ENCODE measurements around the gene SLC26A9. TPM values are rescaled to one million over a fixed set of nuclear protein-coding genes. Genes with fewer than 3 reads are reported as not detected.

The SLC26A9 gene
- total and polyA plus RNA-seq, 9 of the 15 experiments (the other 6 are each of a cell fraction or from before 2014, with no cell fraction given) = 0.03 TPM; not detected in 8

GRCh38 chr1:205983925-205984725 is 40.9 kb upstream of the SLC26A9 start (continued):
- TF ChIP-seq ZNF699 (CRISPR knock-in tag; IDR thresholded peaks at IDR 0.05; ENCODE audit: insufficient replicate concordance) = no peak
- TF ChIP-seq CHD1 (IDR thresholded peaks at IDR 0.05; ENCODE audit: low read length) = no peak
- no peak for TF ChIP-seq GTF2B (IDR thresholded peaks at IDR 0.05; ENCODE audit: extremely low read depth, insufficient read length)
- TF ChIP-seq ZNF146 (CRISPR knock-in tag; IDR thresholded peaks at IDR 0.05; ENCODE audit: unreplicated experiment) = no peak
- TF ChIP-seq HMBOX1 (IDR thresholded peaks at IDR 0.05) = no peak
- peak; percentile 47 for TF ChIP-seq FOSL1 (tag; conservative IDR thresholded peaks at IDR 0.05)
- no peak for TF ChIP-seq ZNF57 (CRISPR knock-in tag; IDR thresholded peaks at IDR 0.05)
- TF ChIP-seq SREBF2 (CRISPR knock-in tag; IDR thresholded peaks at IDR 0.05) = no peak
- TF ChIP-seq YBX1 (IDR thresholded peaks at IDR 0.05) = no peak
- no peak for TF ChIP-seq ZNF318 (IDR thresholded peaks at IDR 0.05; ENCODE audit: borderline replicate concordance in 1 of 2, low read depth in 1 of 2)
- TF ChIP-seq TFAP4 (CRISPR knock-in tag; IDR thresholded peaks at IDR 0.05; ENCODE audit: borderline replicate concordance) = peak; percentile 33; the same call in 1 of the 2 replicates
- TF ChIP-seq CBX3 (IDR thresholded peaks at IDR 0.05; ENCODE audit: borderline replicate concordance in 1 of 2, low read length in 2 of 2) = no peak
- 0 out of 2 replicates have a peak, but pooled peaks have one; percentile 19 for TF ChIP-seq RB1 (IDR thresholded peaks at IDR 0.05; ENCODE audit: low read depth)
- no peak for TF ChIP-seq ZNF3 (CRISPR knock-in tag; IDR thresholded peaks at IDR 0.05)
- no peak for TF ChIP-seq ZNF165 (CRISPR knock-in tag; IDR thresholded peaks at IDR 0.05; ENCODE audit: borderline replicate concordance)
- no peak for TF ChIP-seq ZNF551 (CRISPR knock-in tag; IDR thresholded peaks at IDR 0.05)
- no peak for TF ChIP-seq NCOA4 (IDR thresholded peaks at IDR 0.05; ENCODE audit: partially characterized antibody)
